ENCODE measurements around the gene MEGF11. TPM values are rescaled to one million over a fixed set of nuclear protein-coding genes. Genes with fewer than 3 reads are reported as not detected.

Gene MEGF11
- total and polyA plus RNA-seq, 8 donors: 0.05 to 0.92 (median 0.14) TPM; not detected in 4

GRCh38 chr15:66023311-66023972 is 230.1 kb downstream of the MEGF11 start:
- no peak for TF ChIP-seq POLR2AphosphoS5 (IDR thresholded peaks at IDR 0.05)
- TF ChIP-seq POLR2A (IDR thresholded peaks at IDR 0.05): no peak
- TF ChIP-seq, protein P1, sequence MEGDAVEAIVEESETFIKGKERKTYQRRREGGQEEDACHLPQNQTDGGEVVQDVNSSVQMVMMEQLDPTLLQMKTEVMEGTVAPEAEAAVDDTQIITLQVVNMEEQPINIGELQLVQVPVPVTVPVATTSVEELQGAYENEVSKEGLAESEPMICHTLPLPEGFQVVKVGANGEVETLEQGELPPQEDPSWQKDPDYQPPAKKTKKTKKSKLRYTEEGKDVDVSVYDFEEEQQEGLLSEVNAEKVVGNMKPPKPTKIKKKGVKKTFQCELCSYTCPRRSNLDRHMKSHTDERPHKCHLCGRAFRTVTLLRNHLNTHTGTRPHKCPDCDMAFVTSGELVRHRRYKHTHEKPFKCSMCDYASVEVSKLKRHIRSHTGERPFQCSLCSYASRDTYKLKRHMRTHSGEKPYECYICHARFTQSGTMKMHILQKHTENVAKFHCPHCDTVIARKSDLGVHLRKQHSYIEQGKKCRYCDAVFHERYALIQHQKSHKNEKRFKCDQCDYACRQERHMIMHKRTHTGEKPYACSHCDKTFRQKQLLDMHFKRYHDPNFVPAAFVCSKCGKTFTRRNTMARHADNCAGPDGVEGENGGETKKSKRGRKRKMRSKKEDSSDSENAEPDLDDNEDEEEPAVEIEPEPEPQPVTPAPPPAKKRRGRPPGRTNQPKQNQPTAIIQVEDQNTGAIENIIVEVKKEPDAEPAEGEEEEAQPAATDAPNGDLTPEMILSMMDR (IDR thresholded peaks at IDR 0.05): no peak
- no peak for TF ChIP-seq EP300 (IDR thresholded peaks at IDR 0.05)
- Histone ChIP-seq H3K4me3 (no peak overlapping the region), H3K27ac (no peak overlapping the region), H3K27me3 (peaks cover 0 to 47% (median 0%) of the 10 kb centered on the region in 3 donors), H3K36me3 (no peaks in the 10 kb centered on the region), H3K4me1 (peaks cover 0 to 6% (median 0%) of the 10 kb centered on the region in 4 donors), H3K9me3 (no peaks in the 10 kb centered on the region)
- 61 to 74% (median 68%) methylated on average over 4 to 6 of the region's 6 CpGs for WGBS, 5 donors
- intact Hi-C loops (cut with DNase I; ENCODE audit: low total_unique reads): no loop called here
- DNase-seq: peak in 1 of 2 donors; percentile 65

DNA sequence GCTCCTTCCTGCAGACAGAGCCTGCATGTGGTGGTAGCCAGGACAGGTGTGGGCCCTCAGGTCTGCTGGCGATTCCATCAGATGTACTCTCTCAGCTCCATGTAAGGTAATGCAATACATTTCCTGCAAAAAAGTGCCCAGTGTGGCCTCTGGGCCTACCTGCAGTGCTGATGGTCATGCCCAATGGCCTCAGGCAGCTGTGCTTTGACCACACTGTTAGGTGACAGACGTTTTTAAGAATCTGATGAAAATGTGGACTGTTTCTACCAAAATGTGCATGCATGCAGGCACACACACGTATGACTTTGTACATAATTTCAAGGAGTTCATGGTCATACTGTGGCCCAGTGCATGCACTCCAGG is 231.4 kb downstream of the MEGF11 start:
- TF ChIP-seq POLR2A (IDR thresholded peaks at IDR 0.05) (no peak), POLR2AphosphoS5 (IDR thresholded peaks at IDR 0.05) (no peak), EP300 (IDR thresholded peaks at IDR 0.05) (no peak)
- TF ChIP-seq, protein P1 (IDR thresholded peaks at IDR 0.05): no peak
- Histone ChIP-seq H3K4me1 (peaks cover 0 to 6% (median 0%) of the 10 kb centered on the region in 4 donors), H3K27ac (no peak overlapping the region), H3K36me3 (no peaks in the 10 kb centered on the region), H3K27me3 (peaks cover 0 to 47% (median 0%) of the 10 kb centered on the region in 3 donors), H3K9me3 (no peaks in the 10 kb centered on the region), H3K4me3 (no peak overlapping the region)
- WGBS, 5 donors: 67 to 79% (median 75%) methylated on average over 2 to 3 of the region's 3 CpGs
- DNase-seq: no peak
- intact Hi-C loops (cut with DNase I; ENCODE audit: low total_unique reads): no loop called here

DNA sequence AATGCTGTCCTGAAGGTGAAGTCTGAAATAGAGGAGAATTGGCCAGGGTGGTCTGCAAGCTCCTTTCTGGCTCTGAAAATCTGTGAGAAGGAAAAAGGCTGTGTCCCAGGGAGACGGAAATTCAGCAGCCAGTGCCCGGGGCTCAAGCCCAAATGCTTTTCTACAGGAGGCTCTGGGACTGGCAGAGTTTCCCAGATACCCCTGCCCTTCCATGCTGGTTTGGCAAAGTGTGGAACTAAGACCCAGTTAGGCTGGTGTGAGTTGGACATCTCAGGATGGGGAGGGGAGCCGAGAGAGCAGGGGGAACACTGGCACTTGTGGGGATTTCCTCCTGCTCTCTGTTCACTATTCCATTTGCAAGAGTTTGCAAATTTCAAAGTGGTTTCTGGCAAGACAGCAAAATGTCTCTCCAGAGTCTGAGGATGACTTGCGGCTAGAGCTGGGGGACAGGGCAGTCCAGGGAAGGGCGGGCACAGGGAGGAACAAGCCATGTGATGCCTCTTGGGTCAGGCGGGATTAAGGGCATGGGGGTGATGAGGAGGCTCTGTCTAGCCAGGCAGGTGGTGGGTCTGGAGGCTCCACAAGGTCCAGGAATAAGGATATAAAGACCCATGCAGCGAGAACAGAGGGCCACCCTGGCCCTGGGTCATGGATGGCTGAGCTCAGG is 231.9 kb downstream of the MEGF11 start:
- 79 to 91% (median 84%) methylated on average over 6 to 7 of the region's 7 CpGs for WGBS, 5 donors
- intact Hi-C loops (cut with DNase I; ENCODE audit: low total_unique reads): no loop called here
- Histone ChIP-seq H3K4me1 (peaks cover 0 to 6% (median 0%) of the 10 kb centered on the region in 4 donors), H3K27ac (no peak overlapping the region), H3K9me3 (no peaks in the 10 kb centered on the region), H3K27me3 (peaks cover 0 to 47% (median 0%) of the 10 kb centered on the region in 3 donors), H3K36me3 (no peaks in the 10 kb centered on the region), H3K4me3 (no peak overlapping the region)
- no peak for DNase-seq
- no peak for TF ChIP-seq EP300 (IDR thresholded peaks at IDR 0.05)
- TF ChIP-seq, protein P1 (IDR thresholded peaks at IDR 0.05): no peak
- no peak for TF ChIP-seq POLR2AphosphoS5 (IDR thresholded peaks at IDR 0.05)

DNA sequence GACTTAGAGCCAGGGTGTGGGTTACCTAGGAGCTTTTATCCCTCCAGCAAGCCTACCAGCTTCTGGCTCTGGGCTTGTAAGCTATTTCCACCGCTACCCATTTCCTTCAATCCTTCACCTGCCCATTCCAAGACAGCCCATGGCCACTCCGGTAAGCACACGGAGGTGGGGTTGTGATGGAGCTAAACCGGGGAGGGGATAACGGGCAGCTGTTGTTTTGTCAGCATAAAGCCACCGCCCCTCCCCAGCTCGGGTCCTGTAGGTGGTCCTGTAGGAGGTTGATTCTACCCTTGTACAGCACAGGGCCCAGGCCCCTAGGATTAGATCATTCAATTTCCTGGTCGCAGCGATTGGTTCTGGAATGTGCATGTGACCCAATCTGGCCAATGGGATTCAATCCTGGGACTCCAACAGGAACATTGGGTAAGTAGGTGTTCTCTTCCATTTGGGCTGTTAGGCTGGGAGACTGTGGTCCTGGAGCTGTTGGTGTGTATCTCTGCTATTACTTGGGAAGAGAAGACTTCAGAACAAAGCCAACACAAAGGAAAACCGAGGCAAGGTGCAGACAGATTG is 233.6 kb downstream of the MEGF11 start:
- H3K36me3 ChIP-seq: no peaks in the 10 kb centered on the region
- peaks cover 0 to 2% (median 0%) of the 10 kb centered on the region in 4 donors for H3K4me1 ChIP-seq
- H3K9me3 ChIP-seq: no peaks in the 10 kb centered on the region
- H3K27me3 ChIP-seq: peaks cover 0 to 40% (median 0%) of the 10 kb centered on the region in 3 donors
- H3K4me3 ChIP-seq: no peak overlapping the region
- 82 to 93% (median 85%) methylated on average over 8 to 10 of the region's 10 CpGs for WGBS, 5 donors
- no peak overlapping the region for H3K27ac ChIP-seq
- intact Hi-C loops (cut with DNase I; ENCODE audit: low total_unique reads): no loop called here
- TF ChIP-seq POLR2A (IDR thresholded peaks at IDR 0.05) (no peak), EP300 (IDR thresholded peaks at IDR 0.05) (no peak), POLR2AphosphoS5 (IDR thresholded peaks at IDR 0.05) (no peak)
- TF ChIP-seq, protein P1 (IDR thresholded peaks at IDR 0.05): no peak
- DNase-seq: no peak
